HPDE6-E6E7 (cell line): ENCODE measurements around the gene PHACTR3.
A peak's percentile ranks its signal among the peaks of the same experiment; 100 is the strongest.
"Not testable (repeated sequence)": the region's sequence is repeated elsewhere in the genome, so short reads cannot be mapped to it uniquely, and the experiment has no call there.

Source experiments
- DNase-seq: peaks from one replicate; pipeline ENCODE4 v3.0.0; 2011; ENCODE audit warnings: missing footprints; ENCODE audit errors: extremely low spot score

The PHACTR3 gene

GRCh38 chr20:59589086-59589684 is 15.2 kb upstream of the PHACTR3 start:
- no peak for DNase-seq

DNA sequence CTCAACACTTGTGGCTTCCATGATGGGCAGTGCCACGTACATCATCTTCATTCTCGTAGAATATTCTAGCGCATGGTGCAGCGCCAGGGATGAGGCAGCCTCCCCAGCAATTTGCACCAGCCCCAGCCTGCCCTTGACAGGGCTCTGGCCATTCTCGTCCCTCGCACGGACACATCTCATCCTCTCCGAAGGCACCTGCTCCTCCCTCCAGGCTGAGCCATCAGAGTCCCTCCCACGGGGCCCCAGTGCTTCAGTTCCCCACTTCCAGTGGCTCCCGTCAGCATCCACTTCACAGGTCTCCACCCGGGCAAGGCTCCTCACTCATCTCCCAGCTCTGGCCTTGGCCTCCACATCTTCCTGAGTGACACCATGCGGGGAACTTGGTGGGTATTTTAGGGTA is 13.3 kb upstream of the PHACTR3 start:
- DNase-seq, result no peak

DNA sequence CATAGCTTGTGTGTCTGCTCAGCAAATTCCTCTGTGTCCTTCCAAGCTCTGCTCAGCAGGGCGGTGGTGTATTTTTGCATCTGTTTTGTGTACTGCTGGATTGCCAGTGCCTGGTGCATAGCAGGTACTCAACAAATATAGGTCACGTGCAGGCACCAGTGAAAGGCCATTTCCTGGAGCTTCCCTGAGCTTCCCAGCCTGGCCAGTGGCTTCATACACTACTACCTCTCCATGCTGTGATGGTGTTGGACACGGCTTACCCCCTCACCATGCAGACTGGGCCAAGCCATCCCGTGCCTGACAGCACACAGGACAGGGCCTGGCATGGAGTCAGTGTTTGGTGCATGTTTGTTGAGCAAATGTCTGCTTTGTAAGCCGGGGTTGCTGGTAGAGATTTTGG is 7.7 kb upstream of the PHACTR3 start:
- no peak for DNase-seq

DNA sequence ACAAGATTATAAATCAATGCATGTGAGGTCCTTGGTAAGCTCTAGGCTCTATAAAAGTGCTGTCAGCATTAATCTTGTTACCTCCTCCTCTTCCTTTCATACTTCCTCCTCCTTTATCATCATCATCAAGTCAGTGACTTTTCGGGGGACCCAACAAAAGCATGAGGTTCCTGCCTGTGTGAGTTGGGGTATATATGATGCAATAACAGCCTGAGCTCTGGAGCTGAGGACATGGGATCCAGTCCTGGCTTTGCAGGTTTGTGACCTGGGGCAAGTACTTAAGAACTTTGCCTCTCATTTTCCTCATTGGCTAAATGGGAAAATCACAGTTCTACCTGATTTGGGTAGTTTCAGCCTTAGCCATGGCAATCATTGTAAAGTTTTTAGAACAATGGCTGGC is 7.1 kb upstream of the PHACTR3 start:
- no peak for DNase-seq

- DNase-seq, result peak; percentile 81
These were observed 5.6 kb upstream of the PHACTR3 start for GRCh38 chr20:59598625-59599310.

- DNase-seq, result no peak
These were observed 4.4 kb upstream of the PHACTR3 start for GRCh38 chr20:59599941-59600340.

- DNase-seq, result no peak
These were observed 3.9 kb upstream of the PHACTR3 start for GRCh38 chr20:59600472-59600871.

- no peak for DNase-seq
These were observed 1.7 kb upstream of the PHACTR3 start for GRCh38 chr20:59602546-59603080.

DNA sequence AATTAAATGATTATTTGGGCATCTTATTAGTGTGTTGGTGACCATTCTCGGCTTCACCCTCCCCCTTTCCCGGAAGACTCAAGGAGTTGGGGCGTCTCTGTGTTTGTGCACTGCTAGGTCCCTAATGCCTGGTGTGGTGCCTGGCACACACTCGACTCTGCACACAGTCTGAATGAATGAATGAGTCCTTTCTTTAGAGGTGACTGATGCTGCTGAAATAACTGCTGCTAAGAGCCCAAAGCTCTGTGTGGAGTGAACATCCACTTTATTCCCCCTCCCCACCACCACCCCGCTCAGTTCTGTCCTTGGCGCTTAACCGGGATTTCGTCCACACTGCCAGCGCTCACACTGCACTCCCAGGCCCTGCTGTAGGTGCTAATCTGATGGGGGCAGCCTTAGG is 1.2 kb upstream of the PHACTR3 start:
- no peak for DNase-seq

GRCh38 chr20:59604741-59605600 is 631 bp downstream of the PHACTR3 start:
- DNase-seq, result no peak

DNA sequence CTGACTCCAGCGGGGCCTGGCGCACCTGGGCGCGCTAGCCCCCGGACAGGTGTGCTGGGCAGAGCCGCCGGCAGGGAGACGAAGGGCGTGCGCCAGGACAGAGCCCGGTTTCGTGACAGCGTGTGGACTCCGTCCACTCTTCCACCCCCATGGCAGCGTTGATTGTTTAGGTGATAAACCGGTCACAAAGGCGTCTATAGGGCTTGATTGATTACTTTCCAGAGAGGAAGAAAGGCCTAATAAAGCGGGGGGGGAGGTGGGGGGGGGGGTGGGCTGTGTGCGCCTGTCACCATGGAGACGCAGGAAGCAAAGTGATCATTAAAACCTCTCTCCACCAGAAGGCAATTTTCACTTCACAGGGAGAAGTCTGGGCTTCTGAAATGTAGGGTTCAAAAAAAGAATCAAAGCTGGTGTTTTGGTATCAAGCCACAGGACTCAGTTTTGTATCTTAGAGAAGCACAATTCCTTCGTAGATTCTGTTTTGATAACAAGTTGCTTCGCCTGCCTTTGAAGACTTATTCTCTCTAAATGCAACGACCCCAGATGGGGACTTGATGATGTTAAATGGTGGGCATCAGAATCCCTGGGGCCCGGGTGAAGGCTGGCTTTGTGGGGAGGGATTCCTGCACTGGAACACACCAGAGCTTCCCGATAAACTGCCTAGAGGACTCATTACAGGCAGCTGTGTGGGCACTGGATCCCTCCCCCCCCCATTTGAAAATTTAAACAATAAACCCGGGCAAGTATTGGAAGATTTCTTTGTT is 1.4 kb downstream of the PHACTR3 start:
- no peak for DNase-seq

DNA sequence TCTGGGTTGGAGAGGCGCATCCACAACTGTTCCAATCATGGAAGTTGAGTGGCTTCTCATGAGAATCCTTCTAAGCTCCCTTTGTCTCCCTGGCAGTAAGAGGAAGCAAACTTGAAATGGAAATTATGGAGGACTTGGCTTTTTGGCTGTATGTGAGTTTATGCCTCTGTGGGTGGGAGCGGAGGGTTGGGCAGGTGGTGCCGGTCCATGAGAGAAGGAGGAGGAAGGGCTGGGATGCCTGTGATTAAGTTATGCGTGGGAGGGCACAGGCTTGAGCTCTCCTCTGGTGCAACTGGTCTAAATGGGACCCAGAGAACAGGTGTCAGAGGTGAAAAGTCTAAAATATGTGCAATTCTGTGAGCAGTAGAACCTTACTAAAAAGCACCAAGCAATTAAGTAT is 2.2 kb downstream of the PHACTR3 start:
- no peak for DNase-seq

GRCh38 chr20:59608396-59608795 is 4.1 kb downstream of the PHACTR3 start:
- no peak for DNase-seq

DNA sequence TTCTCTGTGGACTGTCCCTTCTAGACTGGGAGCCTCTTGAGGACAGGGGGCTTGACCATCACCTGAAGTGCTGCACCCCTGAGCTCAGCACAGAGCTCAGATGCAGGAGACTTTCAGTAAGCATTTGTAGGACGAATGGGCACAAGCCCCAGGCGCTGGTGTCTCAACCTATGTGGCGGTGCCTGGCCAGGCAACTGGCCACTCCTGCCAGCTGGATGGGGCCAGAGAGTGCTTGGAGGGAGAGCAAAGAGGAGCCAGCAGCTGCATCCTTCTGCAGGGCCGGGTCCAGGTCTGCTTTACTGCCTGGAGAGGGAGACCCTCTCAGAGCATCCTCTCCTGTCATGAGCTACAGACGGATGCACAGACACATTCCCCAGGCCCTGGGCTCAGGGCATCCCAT is 4.5 kb downstream of the PHACTR3 start:
- DNase-seq, result no peak

GRCh38 chr20:59611286-59611685 is 6.9 kb downstream of the PHACTR3 start:
- no peak for DNase-seq

- no peak for DNase-seq
These were observed 9.5 kb downstream of the PHACTR3 start for GRCh38 chr20:59613861-59614260.

DNA sequence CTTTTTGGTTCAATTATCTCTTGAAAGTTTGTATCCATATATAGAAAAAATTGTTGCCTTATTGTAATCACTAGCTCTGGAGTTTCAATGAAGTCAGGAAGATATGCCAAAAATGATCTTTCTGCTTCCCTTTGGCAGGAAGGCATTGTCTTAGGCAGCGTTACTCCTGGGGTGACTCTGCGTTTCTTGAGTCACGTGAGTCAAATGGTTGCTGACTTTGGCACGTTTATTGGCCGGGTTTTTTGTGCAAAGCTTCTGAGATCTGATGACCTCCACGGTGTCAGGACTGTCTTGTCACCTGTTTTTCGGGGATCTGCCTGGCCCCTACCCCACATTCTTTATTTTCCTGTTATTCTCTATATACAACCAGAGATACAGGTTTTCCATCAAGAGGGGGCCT is 10.4 kb downstream of the PHACTR3 start:
- DNase-seq, result no peak

DNA sequence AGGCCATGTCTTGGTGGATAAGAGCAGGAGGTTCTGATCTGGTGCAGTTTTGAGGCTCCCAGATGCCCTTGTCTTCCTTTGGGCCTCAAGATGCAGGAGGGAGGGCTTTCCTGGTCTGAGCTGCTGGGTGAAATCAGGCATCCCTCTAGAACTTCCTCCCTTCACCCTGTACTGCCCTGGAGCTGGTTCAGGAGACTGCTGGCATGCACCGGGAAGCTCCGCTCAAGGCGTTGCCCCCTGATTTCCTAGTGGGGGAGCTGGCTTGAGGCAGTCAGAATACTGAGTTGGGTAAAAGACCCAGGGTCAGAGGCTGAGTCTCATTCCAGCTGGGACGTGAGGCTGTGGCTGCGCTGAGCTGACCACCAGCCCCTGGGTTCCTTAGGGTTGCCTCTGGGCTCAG is 12.0 kb downstream of the PHACTR3 start:
- DNase-seq, result no peak

GRCh38 chr20:59617221-59617620 is 12.9 kb downstream of the PHACTR3 start:
- no peak for DNase-seq

GRCh38 chr20:59618131-59618530 is 13.8 kb downstream of the PHACTR3 start:
- no peak for DNase-seq

- not testable (repeated sequence) for DNase-seq
These were observed 14.2 kb downstream of the PHACTR3 start for GRCh38 chr20:59618585-59618984.
